GM12875 (cell line): ENCODE results near the gene MYOG.
A peak's percentile ranks its signal among the peaks of the same experiment; 100 is the strongest.

ENCODE experiments used
- H3K4me3 ChIP-seq: one replicate; pipeline ENCODE4 v1.5.1; 2011; ENCODE audit warnings: low read depth, low read length, control low read depth
- TF ChIP-seq, protein P1 (sequence below): IDR thresholded peaks from 2 replicates; pipeline ENCODE4 v1.5.1; 2011; ENCODE audit warnings: low read depth, mild to moderate bottlenecking, control low read depth, inconsistent platforms, low read length, moderate library complexity, borderline replicate concordance; ENCODE audit not compliant: insufficient read depth

The MYOG gene

DNA sequence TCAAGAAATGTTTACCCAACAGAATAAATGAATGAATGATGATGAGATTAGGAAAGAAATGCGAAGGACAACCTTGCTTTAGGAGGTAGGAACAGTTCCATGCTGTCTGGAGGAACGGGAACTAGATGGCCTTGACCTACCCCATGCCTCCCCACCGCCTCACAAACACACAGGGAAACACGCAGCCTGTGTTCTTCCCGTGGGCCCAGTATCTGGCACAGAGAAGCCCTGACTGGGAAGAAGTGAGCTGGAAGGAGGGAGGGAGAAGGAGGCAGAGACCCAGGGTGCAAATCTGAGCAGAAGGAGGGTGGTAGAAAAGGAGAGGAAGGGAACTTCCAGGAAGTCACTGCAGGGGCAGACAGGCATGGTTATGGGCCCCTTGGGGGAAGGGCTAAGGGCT lies 38.2 kb upstream of the MYOG start:
- TF ChIP-seq, protein P1, sequence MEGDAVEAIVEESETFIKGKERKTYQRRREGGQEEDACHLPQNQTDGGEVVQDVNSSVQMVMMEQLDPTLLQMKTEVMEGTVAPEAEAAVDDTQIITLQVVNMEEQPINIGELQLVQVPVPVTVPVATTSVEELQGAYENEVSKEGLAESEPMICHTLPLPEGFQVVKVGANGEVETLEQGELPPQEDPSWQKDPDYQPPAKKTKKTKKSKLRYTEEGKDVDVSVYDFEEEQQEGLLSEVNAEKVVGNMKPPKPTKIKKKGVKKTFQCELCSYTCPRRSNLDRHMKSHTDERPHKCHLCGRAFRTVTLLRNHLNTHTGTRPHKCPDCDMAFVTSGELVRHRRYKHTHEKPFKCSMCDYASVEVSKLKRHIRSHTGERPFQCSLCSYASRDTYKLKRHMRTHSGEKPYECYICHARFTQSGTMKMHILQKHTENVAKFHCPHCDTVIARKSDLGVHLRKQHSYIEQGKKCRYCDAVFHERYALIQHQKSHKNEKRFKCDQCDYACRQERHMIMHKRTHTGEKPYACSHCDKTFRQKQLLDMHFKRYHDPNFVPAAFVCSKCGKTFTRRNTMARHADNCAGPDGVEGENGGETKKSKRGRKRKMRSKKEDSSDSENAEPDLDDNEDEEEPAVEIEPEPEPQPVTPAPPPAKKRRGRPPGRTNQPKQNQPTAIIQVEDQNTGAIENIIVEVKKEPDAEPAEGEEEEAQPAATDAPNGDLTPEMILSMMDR = no peak
- no peak overlapping the region for H3K4me3 ChIP-seq

DNA sequence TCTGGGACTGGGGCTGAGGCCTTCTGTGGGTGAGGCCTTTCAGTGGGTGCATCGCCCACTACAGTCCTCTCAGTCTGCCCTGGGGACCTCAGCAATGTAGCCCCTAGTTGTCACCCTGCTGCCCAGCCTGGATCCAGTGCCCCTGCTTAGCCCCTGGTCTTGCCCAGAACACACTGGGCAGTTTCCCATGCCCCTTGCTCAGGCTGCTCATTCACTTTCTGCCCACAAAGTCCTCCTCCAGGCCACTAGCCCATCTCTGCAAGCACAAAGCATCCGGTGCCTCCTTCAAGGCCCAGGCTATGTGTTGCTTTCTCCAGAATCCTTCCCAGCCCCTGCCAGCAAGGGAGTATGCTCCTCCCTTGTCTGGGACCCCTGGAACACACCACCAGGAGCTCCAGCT lies 36.3 kb upstream of the MYOG start:
- no peak overlapping the region for H3K4me3 ChIP-seq
- TF ChIP-seq, protein P1 = no peak

DNA sequence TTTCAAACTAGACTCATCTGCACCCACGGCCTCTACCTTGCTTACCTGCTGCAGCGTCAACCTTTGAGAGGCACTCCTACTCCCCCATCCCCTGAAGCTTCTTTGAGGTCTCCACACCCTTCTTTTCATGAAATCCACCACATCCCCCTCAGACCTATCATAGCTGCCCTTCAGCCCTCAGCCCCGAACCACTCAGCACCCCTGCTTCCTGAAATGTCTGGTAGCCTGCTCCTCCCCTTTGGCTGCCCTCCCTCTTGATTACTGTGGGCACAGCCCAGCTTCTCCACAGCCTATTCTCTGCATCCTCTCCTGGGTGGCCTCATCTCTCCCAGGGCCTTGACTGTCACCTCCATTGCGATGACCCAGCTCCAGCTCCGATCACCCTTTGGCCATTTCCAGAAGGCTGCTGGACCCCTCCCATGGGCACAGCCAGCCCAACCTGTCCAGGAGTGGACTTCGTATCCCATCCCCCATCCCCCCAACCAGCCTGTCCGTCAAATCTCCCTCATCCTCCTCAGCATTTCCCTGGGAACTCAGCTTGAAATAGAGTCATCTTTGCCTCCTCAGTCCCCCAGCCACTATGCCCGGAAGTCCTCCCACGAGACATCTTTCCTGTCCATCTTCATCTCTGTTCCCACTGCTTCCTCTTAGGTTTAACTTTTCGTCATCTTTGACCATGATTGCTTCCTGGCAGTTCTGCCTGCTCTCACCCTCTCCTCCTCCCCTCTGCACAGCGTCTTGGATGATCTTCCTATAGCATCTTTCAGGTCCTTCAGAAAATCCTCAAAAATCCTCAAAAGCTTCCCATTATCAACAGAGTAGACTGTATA lies 35.6 kb upstream of the MYOG start:
- TF ChIP-seq, protein P1 = no peak
- H3K4me3 ChIP-seq = no peak overlapping the region

DNA sequence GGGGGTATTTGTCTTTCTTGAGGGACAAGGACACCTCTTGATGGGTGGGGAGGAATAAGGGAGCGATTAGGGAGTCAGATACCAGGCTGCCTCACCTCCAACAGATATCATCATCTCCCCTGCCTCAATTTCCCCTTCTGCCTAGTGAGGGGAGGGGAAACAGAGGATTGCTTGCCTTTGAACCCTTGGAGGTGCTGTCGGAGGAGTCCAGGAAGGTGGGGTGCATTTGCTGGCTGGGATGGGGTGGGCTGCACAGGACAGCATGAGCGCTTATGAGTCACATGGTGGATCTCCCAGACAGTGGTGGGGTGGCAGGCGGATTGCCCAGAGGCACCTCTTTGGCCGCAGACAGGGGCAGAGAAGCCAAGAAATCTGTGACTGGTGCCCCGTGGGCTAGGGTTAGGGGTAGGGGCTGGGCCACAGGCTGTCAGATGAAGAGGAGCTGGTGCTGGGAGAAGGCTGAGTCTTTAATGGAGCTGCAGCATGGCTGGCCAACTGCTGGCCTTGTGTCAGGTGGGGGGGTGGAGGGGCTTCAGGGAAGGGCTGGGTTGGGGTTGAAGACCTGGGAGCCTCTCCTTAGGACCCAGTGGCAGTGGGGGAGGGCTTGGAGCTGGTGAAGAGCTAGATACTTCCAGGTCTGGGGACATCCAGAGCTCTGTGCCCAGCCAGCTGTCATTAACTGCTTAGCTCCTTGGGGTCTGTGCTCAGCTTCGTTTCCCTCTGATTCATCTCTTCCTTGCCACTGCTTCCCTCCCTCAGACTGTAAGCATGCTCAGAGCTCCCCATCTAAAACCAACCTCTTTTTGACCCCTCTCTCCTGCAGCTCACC lies 34.7 kb upstream of the MYOG start:
- no peak overlapping the region for H3K4me3 ChIP-seq
- TF ChIP-seq, protein P1 = no peak

DNA sequence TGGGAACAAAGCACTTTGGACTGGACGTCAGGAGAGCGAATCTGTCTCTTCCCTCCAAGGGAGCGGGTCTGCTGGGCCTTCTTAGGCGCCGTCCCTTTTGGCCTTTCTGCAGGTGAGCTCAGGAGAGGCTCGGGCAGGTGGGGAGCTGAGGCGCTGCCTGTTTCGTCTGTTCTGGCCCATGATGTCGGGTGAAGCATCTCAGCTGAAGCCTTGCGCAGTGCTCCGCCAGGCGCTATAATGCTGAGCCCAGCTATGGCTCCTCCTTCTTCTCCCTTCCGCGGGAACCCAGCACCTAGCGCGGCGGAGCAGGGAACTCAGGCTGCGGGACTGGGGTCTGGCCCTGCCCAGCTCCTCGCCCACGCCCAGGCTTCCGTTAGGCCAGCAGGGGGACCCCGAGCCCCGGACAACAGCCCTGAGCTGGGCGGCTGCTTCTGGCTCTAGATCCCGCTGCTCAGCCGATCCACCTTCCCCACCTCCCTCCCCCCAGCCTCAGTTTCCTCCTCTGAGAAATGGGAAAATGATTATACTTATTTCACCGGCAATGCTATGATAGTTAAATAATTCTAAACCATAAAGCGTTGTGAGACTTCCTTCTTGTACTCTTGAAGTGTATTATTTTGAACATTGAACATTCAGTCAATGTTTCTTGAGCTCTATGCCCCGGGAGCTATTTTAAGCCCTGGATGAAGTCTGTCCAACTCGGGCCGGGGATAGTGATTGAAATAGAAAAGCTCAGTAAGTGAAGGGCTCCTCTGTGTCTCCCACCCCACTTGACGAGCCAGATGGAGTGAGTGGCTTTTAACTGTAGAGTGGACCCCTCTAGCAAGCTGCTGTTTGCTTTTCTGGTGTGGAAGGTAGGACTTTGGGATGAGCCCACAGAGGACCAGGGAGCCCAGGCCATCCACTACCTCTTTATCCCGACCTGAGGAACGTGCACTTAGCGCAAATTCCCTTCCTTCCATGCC lies 32.1 kb upstream of the MYOG start:
- TF ChIP-seq, protein P1 = peak; percentile 71

DNA sequence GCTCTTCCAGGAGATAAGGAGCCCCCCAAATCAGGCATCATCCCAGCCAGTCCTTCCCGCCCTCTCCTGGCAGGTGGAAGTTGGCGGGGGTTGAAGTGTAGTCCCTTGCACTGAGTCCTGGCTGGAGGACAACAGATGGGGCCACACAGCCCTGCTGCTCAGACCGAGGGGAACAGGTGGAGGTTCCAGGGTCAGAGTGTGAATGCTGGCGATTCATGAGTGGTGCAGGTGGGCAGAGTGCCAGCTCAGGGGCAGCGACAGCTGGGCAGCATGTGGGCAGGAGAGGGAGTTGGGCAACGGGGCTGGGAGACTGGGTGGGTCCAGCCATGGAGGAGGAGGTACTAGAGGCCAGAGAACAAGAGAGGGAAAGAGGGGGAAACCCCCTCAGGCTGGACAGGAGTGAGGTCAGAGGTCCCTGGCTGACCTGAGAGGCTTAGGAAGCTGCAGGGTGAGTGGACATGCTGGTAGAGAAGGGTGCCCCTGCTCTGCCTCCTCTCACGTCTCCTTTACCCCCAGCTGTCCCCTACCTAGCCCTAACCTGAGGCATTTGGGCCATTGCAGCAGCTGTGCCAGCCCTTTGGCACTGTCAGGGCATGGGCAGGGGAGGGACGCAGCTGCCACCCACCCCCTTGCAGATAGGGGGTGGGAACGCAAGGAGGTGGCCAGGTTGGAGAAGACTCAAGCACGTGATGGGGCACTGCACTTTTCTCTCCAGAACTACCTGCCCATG lies 30.4 kb upstream of the MYOG start:
- TF ChIP-seq, protein P1 = no peak
- no peak overlapping the region for H3K4me3 ChIP-seq

More for the DNA sequence above, 32.1 kb upstream of the MYOG start:
- no peak overlapping the region for H3K4me3 ChIP-seq
